HuH-7.5 (cell line): Measurements from ENCODE around the gene EPS8L2.

Experiments used
- DNase-seq: peaks from one replicate; pipeline ENCODE4 v3.0.0; 2011; ENCODE audit warnings: low spot score

EPS8L2 gene

DNA sequence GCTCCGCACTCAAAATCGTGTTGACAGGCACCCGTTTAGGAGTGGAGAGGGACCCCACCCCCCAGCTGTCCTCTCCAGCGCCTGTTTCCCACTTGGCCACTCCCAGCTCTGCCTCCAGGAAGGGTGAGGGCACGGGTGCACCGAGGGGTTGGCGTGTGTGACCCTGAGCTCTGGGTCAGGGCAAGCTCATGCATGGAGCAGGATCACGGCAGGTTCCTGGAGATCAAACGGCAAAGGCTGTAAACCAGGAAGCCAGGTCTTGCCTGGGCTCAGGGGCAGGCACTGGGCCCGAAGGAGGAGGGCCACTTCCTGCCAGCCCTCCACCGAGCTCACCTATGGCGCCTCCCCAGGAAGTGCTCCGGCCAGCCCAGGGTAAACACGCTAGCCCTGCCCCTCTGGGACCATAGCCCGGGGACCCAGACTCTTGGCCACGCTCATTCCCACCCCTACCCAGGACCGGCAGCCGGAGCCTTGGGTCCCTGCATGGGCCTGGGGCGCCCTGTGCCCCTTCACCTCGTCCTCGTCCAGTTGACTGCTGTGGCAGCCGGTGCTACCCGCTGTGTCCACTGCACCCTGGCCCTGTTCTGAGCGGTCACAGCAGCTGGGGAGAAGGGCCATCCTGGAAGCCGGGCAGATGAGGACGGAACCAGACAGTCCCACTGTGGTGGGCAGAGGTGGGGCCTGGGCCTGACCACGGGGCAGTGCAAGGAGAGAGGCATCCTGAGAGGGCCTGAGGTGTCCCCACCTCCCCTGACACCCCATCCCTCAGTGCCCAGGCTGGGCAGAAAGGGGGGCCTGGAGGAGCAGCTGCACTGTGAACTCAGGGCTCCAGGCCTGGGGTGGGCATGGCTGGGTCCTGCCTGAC lies 1.0 kb upstream of the EPS8L2 start:
- DNase-seq = no peak

DNA sequence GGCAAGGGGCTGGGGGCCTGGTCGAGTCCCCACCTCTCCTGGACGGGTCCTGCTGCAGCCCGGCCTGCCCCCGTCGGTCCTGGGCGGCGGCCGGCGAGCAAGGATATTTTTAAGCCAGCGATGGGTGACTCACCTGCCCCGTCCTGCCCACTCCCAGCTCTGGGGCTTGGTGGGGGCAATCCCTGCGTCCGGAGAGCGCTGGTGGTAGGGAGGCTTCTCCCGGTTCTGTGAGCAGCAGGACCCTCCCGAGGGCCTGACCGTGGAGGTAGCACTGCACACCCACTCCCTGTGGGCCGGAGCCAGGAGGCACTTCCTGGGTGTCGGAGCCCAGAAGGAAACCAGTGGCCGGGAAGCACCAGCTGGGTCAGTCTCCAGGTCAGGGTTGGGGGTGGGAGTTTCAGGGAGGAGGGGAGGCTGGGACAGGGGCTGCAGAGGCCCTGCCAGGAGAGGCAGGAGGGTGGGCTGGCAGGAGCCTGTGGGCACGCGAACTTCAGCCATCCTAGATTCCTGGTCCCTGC lies 467 bp downstream of the EPS8L2 start:
- DNase-seq = no peak

DNA sequence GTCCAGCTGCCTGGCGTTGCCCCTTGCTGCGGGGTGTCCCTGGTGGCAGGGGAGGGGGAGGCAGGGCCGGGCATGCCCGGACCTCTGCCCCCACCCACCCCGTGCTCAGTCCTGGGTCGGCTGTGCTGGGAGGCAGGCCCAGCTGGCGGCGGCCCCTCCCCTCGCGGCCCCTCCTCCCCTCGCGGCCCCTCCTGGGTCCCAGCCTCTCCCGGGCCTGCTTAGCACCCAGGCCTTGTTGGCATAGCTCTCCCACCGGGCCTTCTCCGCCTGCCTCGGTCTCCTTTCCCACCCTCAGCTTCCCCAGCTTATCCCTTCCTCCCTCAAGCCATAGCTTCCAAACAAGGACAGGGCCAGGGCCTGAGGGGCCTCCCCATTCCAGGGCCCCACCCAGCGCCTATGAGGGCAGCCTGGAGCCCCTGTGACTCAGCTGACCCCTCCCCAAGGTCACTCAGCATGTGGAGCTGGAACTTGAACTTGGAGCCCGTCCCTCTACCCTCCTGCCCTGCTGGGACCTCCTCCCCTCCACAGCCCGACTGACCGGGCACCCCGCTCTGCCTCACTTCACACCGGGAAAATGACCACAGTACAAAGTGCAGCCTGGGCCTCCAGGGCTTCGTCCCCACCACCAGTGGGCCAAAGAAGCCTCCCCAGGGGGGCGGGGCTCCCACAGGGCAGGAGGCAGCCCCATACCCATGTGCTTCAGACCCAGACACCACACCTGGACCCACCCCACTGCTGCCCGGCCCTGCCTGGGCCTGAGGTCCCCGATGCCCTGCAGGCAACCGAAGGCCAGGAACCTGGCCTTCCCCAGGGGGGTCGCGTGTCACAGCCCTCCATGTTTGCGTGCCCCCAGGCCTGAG lies 1.2 kb downstream of the EPS8L2 start:
- DNase-seq = peak; percentile 79

DNA sequence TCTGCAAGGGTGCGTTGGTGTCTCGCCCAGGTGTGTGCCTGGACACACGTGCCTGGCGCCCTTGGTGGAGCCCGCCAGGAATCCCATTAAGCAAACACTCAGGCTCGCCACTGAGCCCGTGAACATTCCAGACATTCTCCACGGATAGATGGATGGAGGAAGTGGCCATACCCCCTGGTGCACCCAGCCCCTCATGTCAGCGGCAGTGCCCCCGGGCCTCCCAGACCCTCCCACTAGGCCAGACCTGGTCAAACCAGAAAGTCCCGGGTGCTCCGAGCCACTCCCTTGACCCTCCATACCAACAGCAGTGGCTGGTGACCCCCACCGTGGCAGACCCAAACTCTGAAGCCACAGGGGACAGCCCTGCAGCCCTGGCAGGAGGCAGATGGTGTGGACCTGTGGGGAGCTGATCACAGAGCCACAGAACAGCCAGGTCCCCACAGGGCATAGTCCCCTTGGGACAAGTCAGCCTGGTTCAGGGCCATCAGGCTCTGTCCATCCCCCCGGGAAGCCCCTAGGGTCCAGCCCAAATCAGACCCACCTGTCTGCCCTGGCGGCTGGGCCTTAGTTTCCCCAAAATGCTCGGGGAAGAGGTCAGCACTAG lies 1.9 kb downstream of the EPS8L2 start:
- DNase-seq = no peak

DNA sequence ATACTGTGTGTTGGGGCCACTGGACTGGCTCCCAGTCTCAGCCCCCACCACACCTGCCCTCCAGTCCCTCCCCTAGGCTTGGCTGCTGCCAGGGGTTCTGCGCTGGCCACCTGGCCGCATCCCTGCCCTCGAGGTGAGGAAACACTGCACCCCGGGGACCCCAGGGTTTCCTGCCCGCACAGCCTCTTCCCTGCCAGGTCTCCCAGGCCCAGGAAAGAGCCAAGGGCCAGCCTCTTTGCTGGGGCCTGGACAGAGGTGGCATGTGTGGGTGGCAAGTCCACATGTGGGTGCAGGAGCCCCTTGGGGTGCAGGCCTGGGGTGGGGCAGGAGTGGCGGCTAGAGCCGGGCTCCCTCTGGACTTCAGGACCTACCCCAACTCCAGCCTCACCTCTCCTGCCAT lies 2.5 kb downstream of the EPS8L2 start:
- no peak for DNase-seq

DNA sequence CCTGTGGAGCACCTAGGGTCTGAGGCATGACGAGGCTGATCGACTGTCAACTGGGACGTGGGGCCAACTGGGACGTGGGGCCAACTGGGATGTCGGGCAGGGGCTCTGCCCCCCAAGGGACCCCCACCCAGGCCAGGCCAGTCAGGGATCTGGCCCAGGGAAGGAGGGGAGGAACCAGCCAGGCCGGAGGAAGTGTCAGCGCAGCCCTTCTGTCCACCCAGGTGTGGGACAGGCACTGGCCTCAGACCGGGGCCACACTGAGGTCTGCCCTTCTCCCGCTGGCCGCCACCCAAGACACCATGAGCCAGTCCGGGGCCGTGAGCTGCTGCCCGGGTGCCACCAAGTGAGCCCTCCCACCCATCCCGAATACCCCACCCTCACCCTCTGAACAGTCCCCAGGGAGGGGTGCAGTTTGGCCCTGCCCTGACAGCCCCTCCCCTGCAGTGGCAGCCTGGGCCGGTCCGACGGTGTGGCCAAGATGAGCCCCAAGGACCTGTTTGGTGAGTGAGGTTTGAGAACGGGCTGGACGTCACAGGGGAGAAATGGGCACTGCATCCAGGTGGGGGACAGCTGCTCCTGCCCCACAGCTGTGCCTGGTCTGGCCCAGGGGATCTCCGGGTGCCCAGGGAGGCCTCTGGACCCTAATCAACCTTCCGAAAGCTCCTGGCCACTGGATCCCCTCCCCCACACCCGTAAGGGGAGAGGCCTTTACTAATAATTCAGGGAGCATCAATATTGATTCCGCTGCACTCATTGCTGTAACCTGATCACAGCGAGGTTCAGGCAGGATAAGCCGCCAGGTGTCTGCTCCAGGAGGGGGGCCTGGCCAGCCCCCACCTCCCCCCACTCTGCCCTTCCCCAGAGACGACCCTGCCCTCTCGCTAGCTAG lies 3.3 kb downstream of the EPS8L2 start:
- DNase-seq = no peak

DNA sequence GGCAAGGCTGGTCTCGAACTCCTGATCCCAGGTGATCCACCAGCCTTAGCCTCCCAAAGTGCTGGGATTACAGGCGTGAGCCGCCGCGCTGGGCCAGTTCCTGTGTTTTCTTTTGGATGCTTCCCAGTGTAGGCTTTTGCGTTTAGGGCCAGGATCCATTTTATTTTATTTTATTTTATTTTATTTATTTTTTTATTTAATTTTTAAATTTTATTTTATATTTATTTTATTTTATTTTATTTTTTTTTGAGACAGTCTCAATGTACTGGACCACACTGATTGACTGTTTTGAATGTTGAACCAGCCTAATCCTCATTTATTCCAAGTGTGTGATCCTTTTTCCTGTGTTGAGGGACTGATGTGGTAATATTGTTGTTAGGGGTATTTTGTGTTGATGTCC lies 8.4 kb downstream of the EPS8L2 start:
- no peak for DNase-seq

DNA sequence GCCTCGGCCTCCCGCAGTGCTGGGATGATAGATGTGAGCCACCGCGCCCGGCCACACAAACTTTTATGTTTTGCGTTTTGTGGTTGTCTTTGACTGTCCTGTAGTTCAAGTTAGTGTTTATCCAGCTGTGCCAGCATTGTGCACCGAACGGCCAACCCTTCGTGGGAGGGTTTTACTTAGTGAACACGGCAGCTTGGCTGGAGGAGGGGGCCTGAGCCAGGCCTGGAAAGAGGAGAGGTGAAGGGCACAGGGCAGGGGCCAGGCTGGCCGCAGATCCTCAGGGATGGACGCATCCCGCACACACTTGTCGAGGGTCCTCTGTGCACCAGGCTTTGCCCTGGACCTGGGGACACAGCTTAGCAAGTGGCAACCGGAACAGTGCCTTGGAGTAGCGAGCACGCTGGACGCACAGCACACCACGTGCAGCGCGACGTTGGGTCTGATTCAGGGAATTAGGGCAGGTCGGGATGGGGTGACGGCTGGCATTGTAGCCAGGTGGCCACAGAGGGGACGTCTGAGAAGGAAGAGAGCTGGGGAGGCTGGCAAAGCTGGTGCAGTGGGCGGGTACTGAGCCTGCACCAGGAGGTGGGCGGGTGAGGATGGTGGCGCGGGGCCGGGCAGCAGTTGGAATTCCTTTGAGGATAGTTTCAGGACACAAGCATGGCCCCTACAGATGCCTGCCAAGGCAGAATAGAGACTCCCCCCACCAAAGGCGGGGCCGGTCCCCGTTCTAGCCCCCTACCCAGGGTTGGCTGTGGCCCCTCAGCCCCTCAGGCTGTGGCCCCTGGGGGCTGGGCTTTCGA lies 13.4 kb downstream of the EPS8L2 start:
- no peak for DNase-seq

DNA sequence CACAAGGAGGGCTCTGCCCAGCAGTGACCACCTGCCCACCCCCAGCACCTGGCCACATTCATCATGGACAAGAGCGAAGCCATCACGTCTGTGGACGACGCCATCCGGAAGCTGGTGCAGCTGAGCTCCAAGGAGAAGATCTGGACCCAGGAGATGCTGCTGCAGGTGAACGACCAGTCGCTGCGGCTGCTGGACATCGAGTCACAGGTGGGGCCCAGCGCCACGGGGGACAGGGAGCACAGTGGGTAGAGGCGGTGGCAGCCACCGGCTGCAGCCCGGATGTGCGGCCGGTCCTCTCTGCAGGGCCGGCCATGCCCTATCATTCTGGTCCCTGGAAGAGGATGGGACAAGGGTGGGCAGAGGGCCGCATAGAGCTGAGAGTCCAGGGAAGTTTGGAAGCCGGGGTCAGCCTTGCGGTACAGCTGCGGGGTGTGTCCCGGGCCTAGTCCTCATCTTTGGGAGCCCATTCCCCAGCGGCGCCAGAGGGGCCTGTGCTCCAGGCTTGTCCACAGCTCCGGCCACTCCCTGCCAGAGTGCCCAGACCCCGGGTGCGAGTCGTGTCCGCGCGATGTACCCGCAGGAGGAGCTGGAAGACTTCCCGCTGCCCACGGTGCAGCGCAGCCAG lies 14.1 kb downstream of the EPS8L2 start:
- no peak for DNase-seq

DNA sequence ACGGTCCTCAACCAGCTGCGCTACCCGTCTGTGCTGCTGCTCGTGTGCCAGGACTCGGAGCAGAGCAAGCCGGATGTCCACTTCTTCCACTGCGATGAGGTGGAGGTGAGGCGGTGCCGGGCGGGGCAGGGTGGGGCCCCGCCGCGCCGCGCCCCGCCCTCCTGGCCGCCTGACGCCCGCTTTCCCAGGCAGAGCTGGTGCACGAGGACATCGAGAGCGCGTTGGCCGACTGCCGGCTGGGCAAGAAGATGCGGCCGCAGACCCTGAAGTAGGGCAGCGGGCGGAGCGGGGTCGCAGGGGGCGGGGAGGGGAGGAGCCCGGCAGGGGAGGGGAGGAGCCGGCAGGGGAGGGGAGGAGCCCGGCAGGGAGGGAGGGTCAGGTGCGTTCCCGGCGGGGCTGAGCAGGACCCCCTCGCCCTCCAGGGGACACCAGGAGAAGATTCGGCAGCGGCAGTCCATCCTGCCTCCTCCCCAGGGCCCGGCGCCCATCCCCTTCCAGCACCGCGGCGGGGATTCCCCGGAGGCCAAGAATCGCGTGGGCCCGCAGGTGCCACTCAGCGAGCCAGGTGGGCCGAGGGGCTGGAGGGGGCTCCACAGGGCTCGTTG lies 14.7 kb downstream of the EPS8L2 start:
- DNase-seq = no peak

DNA sequence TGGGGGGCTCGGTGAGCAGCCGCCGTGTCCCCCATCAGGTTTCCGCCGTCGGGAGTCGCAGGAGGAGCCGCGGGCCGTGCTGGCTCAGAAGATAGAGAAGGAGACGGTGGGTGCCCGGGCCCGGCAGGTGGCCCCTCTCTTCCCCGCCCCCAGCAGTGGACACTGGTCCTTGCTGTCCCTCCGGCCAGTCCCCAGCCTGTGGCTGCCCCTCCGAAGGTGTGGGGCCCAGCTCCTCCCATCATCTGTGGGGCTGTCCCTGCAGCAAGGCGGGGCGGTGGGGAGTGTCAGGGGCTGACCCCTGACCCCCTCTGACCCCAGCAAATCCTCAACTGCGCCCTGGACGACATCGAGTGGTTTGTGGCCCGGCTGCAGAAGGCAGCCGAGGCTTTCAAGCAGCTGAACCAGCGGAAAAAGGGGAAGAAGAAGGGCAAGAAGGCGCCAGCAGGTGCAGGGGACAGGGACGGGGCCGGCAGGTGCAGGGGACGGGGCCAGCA lies 15.3 kb downstream of the EPS8L2 start:
- no peak for DNase-seq

DNA sequence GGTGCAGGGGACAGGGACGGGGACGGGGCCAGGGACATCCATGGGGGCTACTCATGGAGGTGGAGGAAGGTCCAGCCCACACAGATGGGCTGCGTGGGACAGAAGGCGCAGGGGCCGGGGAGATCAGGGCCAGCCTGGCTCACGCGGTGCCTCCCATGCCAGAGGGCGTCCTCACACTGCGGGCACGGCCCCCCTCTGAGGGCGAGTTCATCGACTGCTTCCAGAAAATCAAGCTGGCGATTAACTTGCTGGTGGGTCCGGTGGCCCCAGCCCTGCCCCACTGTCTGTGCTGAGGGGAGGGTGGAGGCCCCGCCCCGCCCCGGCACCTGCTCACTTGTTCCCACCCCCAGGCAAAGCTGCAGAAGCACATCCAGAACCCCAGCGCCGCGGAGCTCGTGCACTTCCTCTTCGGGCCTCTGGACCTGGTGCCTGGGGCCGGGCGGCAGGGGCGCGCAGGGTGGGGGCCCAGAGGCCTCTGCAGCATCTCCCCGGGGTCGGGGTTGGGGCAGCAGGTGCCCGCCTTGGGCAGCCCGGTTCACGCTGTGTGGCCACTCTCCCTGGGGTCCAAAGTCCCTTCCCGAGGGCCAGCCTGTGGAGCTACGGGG lies 15.8 kb downstream of the EPS8L2 start:
- DNase-seq = no peak

DNA sequence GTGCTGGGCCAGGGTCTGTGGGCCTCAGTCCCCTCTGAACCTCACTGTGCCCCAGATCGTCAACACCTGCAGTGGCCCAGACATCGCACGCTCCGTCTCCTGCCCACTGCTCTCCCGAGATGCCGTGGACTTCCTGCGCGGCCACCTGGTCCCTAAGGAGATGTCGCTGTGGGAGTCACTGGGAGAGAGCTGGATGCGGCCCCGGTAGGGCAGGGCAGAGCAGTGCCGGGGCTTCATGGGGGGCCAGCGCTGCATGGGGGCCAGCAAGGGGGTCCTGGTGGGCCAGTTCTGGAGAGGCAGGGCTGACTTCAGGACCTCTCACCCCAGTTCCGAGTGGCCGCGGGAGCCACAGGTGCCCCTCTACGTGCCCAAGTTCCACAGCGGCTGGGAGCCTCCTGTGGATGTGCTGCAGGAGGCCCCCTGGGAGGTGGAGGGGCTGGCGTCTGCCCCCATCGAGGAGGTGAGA lies 16.3 kb downstream of the EPS8L2 start:
- DNase-seq = no peak

DNA sequence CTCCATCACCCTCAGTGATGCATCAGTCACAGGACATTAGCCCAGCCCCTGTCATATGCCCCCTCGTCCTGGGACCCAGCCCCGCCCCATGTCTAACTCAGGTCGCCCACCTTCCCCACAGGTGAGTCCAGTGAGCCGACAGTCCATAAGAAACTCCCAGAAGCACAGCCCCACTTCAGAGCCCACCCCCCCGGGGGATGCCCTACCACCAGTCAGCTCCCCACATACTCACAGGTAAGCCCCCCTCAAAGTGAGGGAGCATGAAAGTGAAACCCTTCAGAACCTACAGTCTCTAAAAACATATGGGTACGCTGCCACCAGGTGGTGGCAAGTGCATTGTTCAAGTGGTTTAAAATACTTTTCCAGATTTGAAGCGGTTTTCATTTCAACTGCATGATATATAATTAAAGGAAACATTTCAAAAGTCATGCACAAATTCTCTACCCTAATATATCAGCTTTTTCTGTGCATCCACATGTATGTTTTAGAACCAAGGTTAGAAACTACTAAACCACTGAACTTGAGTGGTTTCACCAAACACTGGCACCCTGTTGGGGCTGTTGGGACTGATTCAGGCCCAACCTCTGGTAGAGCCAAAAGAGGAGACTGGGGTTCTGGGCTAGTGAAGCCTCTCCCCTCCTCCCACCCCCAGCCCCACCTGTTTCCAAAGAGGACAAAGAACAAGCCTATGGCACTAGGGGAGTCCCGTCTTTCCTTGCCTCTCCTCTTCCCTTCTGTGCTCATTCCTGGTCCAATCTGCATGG lies 17.3 kb downstream of the EPS8L2 start:
- no peak for DNase-seq

DNA sequence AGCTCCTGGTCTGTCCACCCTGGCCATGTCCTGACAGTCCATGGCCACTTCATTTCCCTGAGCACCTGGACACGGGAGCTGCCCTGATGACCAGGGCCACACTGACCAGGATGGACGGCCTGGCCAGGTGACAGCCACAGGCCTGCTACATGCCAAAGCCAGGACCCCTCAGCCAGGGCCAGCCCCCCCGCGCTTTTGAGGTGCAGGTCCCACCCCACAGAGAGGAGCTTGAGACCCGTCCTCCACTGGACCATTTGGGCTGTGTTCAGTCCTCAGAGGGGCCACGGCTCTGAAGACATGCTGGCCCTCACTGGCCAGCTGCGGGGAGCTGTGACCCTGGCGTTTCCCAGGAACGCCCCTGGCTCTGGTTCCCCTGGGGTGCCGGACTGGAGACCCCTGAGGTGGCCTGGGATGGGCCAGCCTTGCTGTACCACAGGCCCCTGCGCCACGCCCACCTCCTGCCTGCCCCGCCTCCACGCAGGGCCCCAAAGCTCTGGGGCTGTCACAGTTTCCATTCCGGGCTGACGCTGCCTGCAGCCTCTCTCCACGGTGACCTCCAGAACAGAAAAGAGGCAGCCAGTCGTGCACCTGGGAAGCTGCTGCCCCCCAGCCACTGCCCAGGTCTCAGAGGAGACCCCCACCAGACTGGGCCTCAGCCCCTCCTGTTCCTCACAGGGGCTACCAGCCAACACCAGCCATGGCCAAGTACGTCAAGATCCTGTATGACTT lies 18.2 kb downstream of the EPS8L2 start:
- no peak for DNase-seq

DNA sequence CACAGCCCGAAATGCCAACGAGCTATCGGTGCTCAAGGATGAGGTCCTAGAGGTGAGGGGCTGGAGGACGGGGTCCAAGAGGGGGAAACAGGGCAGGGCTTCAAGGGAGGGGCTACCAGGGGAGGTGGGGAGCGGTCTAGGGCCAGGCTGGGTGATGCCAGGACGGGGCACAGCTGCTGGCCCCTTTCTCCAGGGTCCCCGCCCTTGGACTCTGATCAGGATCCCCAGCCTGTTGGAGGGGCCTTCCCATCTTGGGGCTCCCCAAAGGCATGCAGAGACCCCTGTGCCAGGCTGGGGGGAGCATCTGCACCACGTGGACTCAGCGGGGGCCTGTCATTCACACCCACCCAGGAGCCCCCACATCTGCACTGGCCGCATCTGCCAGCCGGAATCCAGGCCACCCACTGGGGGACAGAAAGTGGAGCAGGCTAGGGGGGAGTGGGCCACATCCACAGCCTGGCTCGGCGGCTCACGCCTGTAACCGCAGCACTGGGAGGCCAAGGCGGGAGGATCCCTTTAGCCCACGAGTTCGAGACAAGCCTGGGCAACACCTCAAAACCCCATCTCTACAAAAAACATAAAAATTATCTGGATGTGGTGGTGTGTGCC lies 18.9 kb downstream of the EPS8L2 start:
- DNase-seq = no peak

DNA sequence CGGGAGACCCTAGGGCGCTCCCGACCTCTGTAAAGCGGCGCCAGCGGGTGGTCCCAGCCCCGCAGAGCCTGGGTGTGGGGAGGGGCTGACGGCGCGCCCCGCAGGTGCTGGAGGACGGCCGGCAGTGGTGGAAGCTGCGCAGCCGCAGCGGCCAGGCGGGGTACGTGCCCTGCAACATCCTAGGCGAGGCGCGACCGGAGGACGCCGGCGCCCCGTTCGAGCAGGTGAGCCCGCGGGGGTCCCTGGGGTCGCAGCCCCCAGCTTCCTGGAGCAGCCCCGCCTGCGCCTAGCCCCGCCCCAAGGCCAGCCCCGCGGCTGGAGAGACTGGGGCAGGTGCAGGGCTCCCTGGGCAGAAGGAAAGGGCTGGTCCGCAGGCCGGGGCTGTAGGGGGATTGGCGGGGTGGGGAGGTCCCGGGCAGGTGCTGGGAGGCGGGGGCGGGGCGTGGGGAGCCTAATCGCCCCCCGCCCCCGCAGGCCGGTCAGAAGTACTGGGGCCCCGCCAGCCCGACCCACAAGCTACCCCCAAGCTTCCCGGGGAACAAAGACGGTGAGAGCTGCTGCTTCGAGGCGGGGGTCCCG lies 19.7 kb downstream of the EPS8L2 start:
- DNase-seq = no peak
